H9 (cell line): ENCODE measurements around the gene RGS16. TPM values are rescaled to one million over a fixed set of nuclear protein-coding genes. Genes with fewer than 3 reads are reported as not detected.

Experiments
- DNase-seq: peaks from one replicate; pipeline ENCODE4 v3.0.0-alpha.2; 2017
- H2AFZ ChIP-seq: one replicate; pipeline ENCODE4 v1.6.1; 2013; ENCODE audit warnings: mild to moderate bottlenecking, low read length, control low read depth, moderate library complexity
- H2AK5ac ChIP-seq: 2 replicates; pipeline ENCODE4 v1.6.1; 2013; ENCODE audit warnings: low read length, control low read depth, mixed read lengths; ENCODE audit not compliant: insufficient read length
- H2BK120ac ChIP-seq: one replicate; pipeline ENCODE4 v1.6.1; 2013; ENCODE audit warnings: low read depth, mild to moderate bottlenecking, low read length, control low read depth, inconsistent platforms; ENCODE audit not compliant: poor library complexity, severe bottlenecking
- H2BK12ac ChIP-seq: 2 replicates; pipeline ENCODE4 v1.6.1; 2013; ENCODE audit warnings: low read length, control low read depth, mixed read lengths, low read depth; ENCODE audit not compliant: insufficient read length
- H2BK15ac ChIP-seq: 2 replicates; pipeline ENCODE4 v1.6.1; 2013; ENCODE audit warnings: low read depth, low read length, control low read depth
- H2BK20ac ChIP-seq: one replicate; pipeline ENCODE4 v1.6.1; 2013; ENCODE audit warnings: low read depth, mild to moderate bottlenecking, low read length, control low read depth, inconsistent platforms; ENCODE audit not compliant: poor library complexity, severe bottlenecking
- H2BK5ac ChIP-seq: 2 replicates; pipeline ENCODE4 v1.6.1; 2013; ENCODE audit warnings: low read length, control low read depth, mixed read lengths; ENCODE audit not compliant: insufficient read length
- H3K14ac ChIP-seq: 2 replicates; pipeline ENCODE4 v1.6.1; 2013; ENCODE audit warnings: low read length, control low read depth; ENCODE audit not compliant: insufficient read depth
- H3K18ac ChIP-seq: 2 replicates; pipeline ENCODE4 v1.6.1; 2013; ENCODE audit warnings: low read depth, mild to moderate bottlenecking, mixed read lengths, low read length, control low read depth; ENCODE audit not compliant: insufficient read length
- H3K23ac ChIP-seq: 2 replicates; pipeline ENCODE4 v1.6.1; 2013; ENCODE audit warnings: low read length, control low read depth, mixed read lengths, low read depth; ENCODE audit not compliant: insufficient read length
- H3K23me2 ChIP-seq: 2 replicates; pipeline ENCODE4 v1.6.1; 2013; ENCODE audit warnings: low read depth, mild to moderate bottlenecking, mixed read lengths, low read length, control low read depth; ENCODE audit not compliant: insufficient read length, poor library complexity, severe bottlenecking
- H3K27ac ChIP-seq: 2 replicates; pipeline ENCODE4 v1.5.1; 2013; ENCODE audit warnings: low read length, control low read depth, mixed read lengths, low read depth; ENCODE audit not compliant: insufficient read length
- H3K27me3 ChIP-seq: 2 replicates; pipeline ENCODE4 v1.6.1; 2013; ENCODE audit warnings: low read length, control low read depth, inconsistent platforms; ENCODE audit not compliant: insufficient read depth
- H3K4ac ChIP-seq: 2 replicates; pipeline ENCODE4 v1.6.1; 2013; ENCODE audit warnings: low read depth, mild to moderate bottlenecking, control low read depth, inconsistent platforms, low read length, moderate library complexity
- H3K4me1 ChIP-seq: 2 replicates; pipeline ENCODE4 v1.6.1; 2013; ENCODE audit warnings: low read length, control low read depth, inconsistent platforms; ENCODE audit not compliant: insufficient read depth
- H3K4me2 ChIP-seq: 2 replicates; pipeline ENCODE4 v1.6.1; 2013; ENCODE audit warnings: low read length, control low read depth, mixed read lengths; ENCODE audit not compliant: insufficient read length, insufficient read depth
- H3K56ac ChIP-seq: 2 replicates; pipeline ENCODE4 v1.6.1; 2013; ENCODE audit warnings: low read depth, mild to moderate bottlenecking, mixed read lengths, low read length, control low read depth; ENCODE audit not compliant: insufficient read length
- H3K79me1 ChIP-seq: 2 replicates; pipeline ENCODE4 v1.6.1; 2013; ENCODE audit warnings: low read depth, mild to moderate bottlenecking, moderate library complexity, low read length, control low read depth, inconsistent platforms; ENCODE audit not compliant: insufficient read depth, poor library complexity, severe bottlenecking
- H3K79me2 ChIP-seq: 2 replicates; pipeline ENCODE4 v1.6.1; 2013; ENCODE audit warnings: low read length, control low read depth, inconsistent platforms; ENCODE audit not compliant: insufficient read depth
- H3K9ac ChIP-seq: 2 replicates; pipeline ENCODE4 v1.6.1; 2013; ENCODE audit warnings: low read length, control low read depth, mixed read lengths; ENCODE audit not compliant: insufficient read length; ENCODE audit errors: extremely low read depth
- H3K9me3 ChIP-seq: one replicate; pipeline ENCODE4 v1.6.1; 2013; ENCODE audit warnings: low read depth, low read length, inconsistent platforms; ENCODE audit not compliant: control insufficient read depth
- H3T11ph ChIP-seq: one replicate; pipeline ENCODE4 v1.6.1; 2013; ENCODE audit warnings: mild to moderate bottlenecking, low read length, control low read depth, inconsistent platforms
- H4K20me1 ChIP-seq: one replicate; pipeline ENCODE4 v1.6.1; 2013; ENCODE audit not compliant: control insufficient read depth, insufficient read length, insufficient read depth
- H4K5ac ChIP-seq: 2 replicates; pipeline ENCODE4 v1.6.1; 2013; ENCODE audit warnings: low read depth, mild to moderate bottlenecking, mixed read lengths, low read length, control low read depth; ENCODE audit not compliant: insufficient read length
- H4K8ac ChIP-seq: replicated peaks from 2 replicates; pipeline ENCODE4 v1.6.1; 2013; ENCODE audit warnings: low read length, control low read depth, mixed read lengths, low read depth; ENCODE audit not compliant: insufficient read length
- H4K91ac ChIP-seq: 2 replicates; pipeline ENCODE4 v1.6.1; 2013; ENCODE audit warnings: low read depth, mild to moderate bottlenecking, moderate library complexity, mixed read lengths, low read length, control low read depth; ENCODE audit not compliant: insufficient read length
- H3K27ac Mint-ChIP-seq, 3 experiments: 2 replicates in 2 of 3; 3 replicates in 1 of 3; pipeline ENCODE4 v1.8.0; 2020 to 2021; ENCODE audit warnings: mixed read lengths in 3 of 3, mild to moderate bottlenecking in 1 of 3, moderate library complexity in 1 of 3
- H3K27me3 Mint-ChIP-seq: 2 replicates; pipeline ENCODE4 v1.8.0; 2021; ENCODE audit warnings: low read depth, mild to moderate bottlenecking, moderate library complexity, mixed read lengths
- H3K36me3 Mint-ChIP-seq, 3 experiments: 2 replicates in 2 of 3; 3 replicates in 1 of 3; pipeline ENCODE4 v1.8.0; 2020 to 2021; ENCODE audit warnings: low read depth in 3 of 3, mixed read lengths in 3 of 3; ENCODE audit not compliant: insufficient read depth in 1 of 3
- H3K4me1 Mint-ChIP-seq, 2 experiments: 2 replicates each; pipeline ENCODE4 v1.8.0; 2020; ENCODE audit warnings: mixed read lengths in 2 of 2
- H3K4me3 Mint-ChIP-seq, 2 experiments: 2 replicates in 1 of 2; 3 replicates in 1 of 2; pipeline ENCODE4 v1.8.0; 2020 to 2021; ENCODE audit warnings: mild to moderate bottlenecking in 2 of 2, mixed read lengths in 2 of 2, moderate library complexity in 1 of 2
- H3K9me3 Mint-ChIP-seq, 2 experiments: 2 replicates in 1 of 2; 3 replicates in 1 of 2; pipeline ENCODE4 v1.8.0; 2020; ENCODE audit warnings: mild to moderate bottlenecking in 2 of 2, mixed read lengths in 2 of 2, moderate library complexity in 1 of 2
- WGBS: extraction: QIAGEN DNeasy Blood & Tissue Kit; methylation state at CpG from one replicate; pipeline ENCODE4 v1.1.7; 2013; ENCODE audit warnings: missing lambda C conversion rate, low lambda C conversion rate, mixed read lengths; ENCODE audit not compliant: insufficient read length; ENCODE audit errors: extremely low coverage; 5-methylcytosine and 5-hydroxymethylcytosine counted together
- total RNA-seq: library from RNA; stranded (reverse); gene quantifications from 2 replicates; pipeline ENCODE4 v1.2.1, GENCODE V29; 2021
- TF ChIP-seq, protein P1 (sequence below): fragments of 200-600 bp; sonication (generic); conservative IDR thresholded peaks from 3 replicates; pipeline ENCODE4 v1.8.0; 2021; ENCODE audit warnings: antibody characterized with exemption, mild to moderate bottlenecking

Gene RGS16
- total RNA-seq, 1 experiment from 2014 or later, result 6.9 TPM

DNA sequence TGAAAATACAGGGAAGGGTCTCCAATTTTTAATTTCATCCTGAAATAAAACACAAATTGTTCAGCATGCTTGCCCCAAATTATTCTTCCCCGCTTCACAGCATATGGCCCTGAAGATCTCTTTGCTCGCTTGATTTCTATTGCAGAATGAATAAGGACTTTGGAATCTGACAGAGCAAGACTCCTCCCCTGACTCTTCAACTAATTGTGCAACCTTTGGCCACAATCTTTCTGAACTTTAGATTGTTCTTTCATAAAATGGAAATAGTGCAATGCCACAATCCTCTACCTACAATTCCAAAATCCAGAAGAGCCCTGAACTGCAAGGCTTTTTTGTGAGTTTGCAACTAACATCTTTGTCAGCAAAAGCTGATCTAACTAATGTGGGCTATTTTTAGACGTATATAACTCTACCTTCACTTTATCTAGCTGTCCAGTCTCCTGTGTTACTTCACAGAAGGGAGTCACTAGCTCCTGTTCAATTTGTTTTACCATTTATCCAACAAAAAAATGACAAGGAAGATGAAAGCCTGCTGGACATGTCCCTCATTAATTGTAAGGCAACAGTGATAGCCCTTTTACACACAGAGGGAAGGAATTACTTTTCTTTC is 28.5 kb downstream of the RGS16 start:
- H3K27ac ChIP-seq, result no peak overlapping the region
- no peaks in the 10 kb centered on the region; a peak in 1 of 7 replicates for H3K36me3 Mint-ChIP-seq
- H3K14ac ChIP-seq, result no peak overlapping the region
- no peak overlapping the region for H3K56ac ChIP-seq
- no peaks in the 10 kb centered on the region for H3K79me1 ChIP-seq
- no peak overlapping the region for H2BK12ac ChIP-seq
- no peak overlapping the region for H2BK20ac ChIP-seq
- WGBS, result no CpG with 5 or more reads among the region's 3 CpGs
- H3K18ac ChIP-seq, result no peak overlapping the region
- no peaks in the 10 kb centered on the region for H3K27me3 Mint-ChIP-seq
- H3K79me2 ChIP-seq, result no peaks in the 10 kb centered on the region
- H4K20me1 ChIP-seq, result no peaks in the 10 kb centered on the region
- no peak overlapping the region for H2BK15ac ChIP-seq
- H3K9me3 ChIP-seq, result no peaks in the 10 kb centered on the region
- H3K4me1 Mint-ChIP-seq, result no peaks in the 10 kb centered on the region
- no peak overlapping the region for H4K8ac ChIP-seq
- no peak overlapping the region for H4K5ac ChIP-seq
- H4K91ac ChIP-seq, result no peak overlapping the region
- no peaks in the 10 kb centered on the region for H3K4me1 ChIP-seq
- no peak overlapping the region for H2AK5ac ChIP-seq
- no peaks in the 10 kb centered on the region for H3K27me3 ChIP-seq
- DNase-seq, result no peak
- no peak overlapping the region for H2BK120ac ChIP-seq
- TF ChIP-seq, protein P1, sequence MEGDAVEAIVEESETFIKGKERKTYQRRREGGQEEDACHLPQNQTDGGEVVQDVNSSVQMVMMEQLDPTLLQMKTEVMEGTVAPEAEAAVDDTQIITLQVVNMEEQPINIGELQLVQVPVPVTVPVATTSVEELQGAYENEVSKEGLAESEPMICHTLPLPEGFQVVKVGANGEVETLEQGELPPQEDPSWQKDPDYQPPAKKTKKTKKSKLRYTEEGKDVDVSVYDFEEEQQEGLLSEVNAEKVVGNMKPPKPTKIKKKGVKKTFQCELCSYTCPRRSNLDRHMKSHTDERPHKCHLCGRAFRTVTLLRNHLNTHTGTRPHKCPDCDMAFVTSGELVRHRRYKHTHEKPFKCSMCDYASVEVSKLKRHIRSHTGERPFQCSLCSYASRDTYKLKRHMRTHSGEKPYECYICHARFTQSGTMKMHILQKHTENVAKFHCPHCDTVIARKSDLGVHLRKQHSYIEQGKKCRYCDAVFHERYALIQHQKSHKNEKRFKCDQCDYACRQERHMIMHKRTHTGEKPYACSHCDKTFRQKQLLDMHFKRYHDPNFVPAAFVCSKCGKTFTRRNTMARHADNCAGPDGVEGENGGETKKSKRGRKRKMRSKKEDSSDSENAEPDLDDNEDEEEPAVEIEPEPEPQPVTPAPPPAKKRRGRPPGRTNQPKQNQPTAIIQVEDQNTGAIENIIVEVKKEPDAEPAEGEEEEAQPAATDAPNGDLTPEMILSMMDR, result no peak
- H3T11ph ChIP-seq, result no peak overlapping the region
- H3K9me3 Mint-ChIP-seq, result peaks cover 0 to 2% of the 10 kb centered on the region in 2 experiments; a peak in 2 of 5 replicates
- H3K4ac ChIP-seq, result no peak overlapping the region
- no peak overlapping the region for H3K9ac ChIP-seq
- H3K4me3 Mint-ChIP-seq, result no peak overlapping the region
- H2AFZ ChIP-seq, result no peak overlapping the region
- no peaks in the 10 kb centered on the region for H3K23me2 ChIP-seq
- no peak overlapping the region for H2BK5ac ChIP-seq
- no peak overlapping the region for H3K27ac Mint-ChIP-seq
- H3K23ac ChIP-seq, result no peak overlapping the region
- no peak overlapping the region for H3K4me2 ChIP-seq
